HCT116 (cell line): ENCODE measurements around the gene LINGO3. TPM values are rescaled to one million over a fixed set of nuclear protein-coding genes. Genes with fewer than 3 reads are reported as not detected.

ENCODE experiments used
- ATAC-seq: fragments of 200-7000 bp; cut with Tn5 transposase; 2 replicates; pipeline ENCODE4 v1.9.1; 2020; ENCODE audit warnings: mild to moderate bottlenecking, moderate library complexity
- BruUV-seq: library from RNA; stranded (reverse); fragments of 400-500 nt; replicated peaks from 2 replicates; lab custom pipeline; 2021; lab: Mats Ljungman, UMichigan
- CTCF ChIA-PET: fragments of 300-600 bp; sonication (Branson Sonifier 250); formaldehyde crosslinking; loops from one replicate; lab custom pipeline; 2021; ENCODE audit warnings: antibody characterized with exemption; lab: Charles Lee
- POLR2A ChIA-PET: fragments of 300-600, 350-600 bp; sonication (Branson Sonifier 250); formaldehyde crosslinking; loops from one replicate; lab custom pipeline; 2021; ENCODE audit warnings: antibody characterized with exemption; lab: Charles Lee
- RAD21 ChIA-PET, 2 experiments: fragments of 300-600 bp; sonication (Branson Sonifier 250); formaldehyde crosslinking; loops; one replicate each; lab custom pipeline; 2023; ENCODE audit warnings: low total read pairs in 2 of 2; ENCODE audit not compliant: uncharacterized antibody in 2 of 2, unreplicated experiment in 2 of 2, low non-redundant PET in 1 of 2; lab: Charles Lee
- DNase-seq: peaks from one replicate; pipeline ENCODE4 v3.0.0-alpha.2; 2010; ENCODE audit warnings: low read depth, low spot score
- H2AFZ ChIP-seq: fragments of 200-600 bp; shearing (Covaris generic), sonication (generic); 2 replicates; pipeline ENCODE4 v1.6.1; 2017; ENCODE audit warnings: low read depth, mixed run types, mixed read lengths, antibody characterized with exemption, low read length; ENCODE audit not compliant: poor library complexity, severe bottlenecking
- H3K27ac ChIP-seq: 2 replicates; pipeline ENCODE4 v1.5.1; 2012; ENCODE audit warnings: low read depth, low read length
- H3K27me3 ChIP-seq: fragments of 200-600 bp; sonication (generic); 2 replicates; pipeline ENCODE4 v1.6.1; 2016; ENCODE audit warnings: mixed run types, low read length, mixed read lengths; ENCODE audit not compliant: insufficient read depth
- H3K36me3 ChIP-seq, 2 experiments: fragments of 200-500 bp in 1 of 2; fragments of 200-600 bp in 1 of 2; sonication (Bioruptor generic) in 1 of 2; sonication (generic) in 1 of 2; 2 replicates each; pipeline versions ENCODE4 v1.5.1 to v1.6.1; 2014 to 2016; ENCODE audit warnings: low read length in 2 of 2, inconsistent platforms in 1 of 2, mixed read lengths in 1 of 2, mixed run types in 1 of 2; ENCODE audit not compliant: insufficient read depth in 2 of 2, control insufficient read depth in 1 of 2
- H3K4me1 ChIP-seq, 2 experiments: fragments of 200-600 bp in 1 of 2; sonication (generic) in 1 of 2; 2 replicates each; pipeline versions ENCODE4 v1.5.1 to v1.6.1; 2012 to 2017; ENCODE audit warnings: low read length in 2 of 2, inconsistent platforms in 1 of 2, mild to moderate bottlenecking in 1 of 2, mixed read lengths in 1 of 2, mixed run types in 1 of 2, moderate library complexity in 1 of 2; ENCODE audit not compliant: insufficient read depth in 2 of 2, control insufficient read depth in 1 of 2
- H3K4me2 ChIP-seq: fragments of 200-600 bp; sonication (generic); 2 replicates; pipeline ENCODE4 v1.6.1; 2017; ENCODE audit warnings: mixed run types, low read length, mixed read lengths
- H3K4me3 ChIP-seq, 2 experiments: fragments of 200-600 bp in 1 of 2; sonication (generic) in 1 of 2; replicated peaks in 1 of 2; 2 replicates each; pipeline ENCODE4 v1.5.1; 2011 to 2016; ENCODE audit warnings: low read length in 2 of 2, control low read depth in 1 of 2, low read depth in 1 of 2, mild to moderate bottlenecking in 1 of 2, mixed read lengths in 1 of 2, mixed run types in 1 of 2
- H3K79me2 ChIP-seq: fragments of 200-600 bp; sonication (generic); 2 replicates; pipeline ENCODE4 v1.6.1; 2017; ENCODE audit warnings: mild to moderate bottlenecking, mixed run types, low read length, moderate library complexity, mixed read lengths; ENCODE audit not compliant: insufficient read depth
- H3K9ac ChIP-seq: fragments of 200-600 bp; sonication (generic); 2 replicates; pipeline ENCODE4 v1.6.1; 2016; ENCODE audit warnings: low read length, mixed read lengths
- H3K9me2 ChIP-seq: fragments of 200-600 bp; sonication (generic), shearing (Covaris generic); 2 replicates; pipeline ENCODE4 v1.6.1; 2017; ENCODE audit warnings: mixed run types, mild to moderate bottlenecking, moderate library complexity; ENCODE audit not compliant: insufficient read depth
- H3K9me3 ChIP-seq, 2 experiments: fragments of 200-500 bp in 1 of 2; fragments of 200-600 bp in 1 of 2; sonication (Bioruptor generic) in 1 of 2; sonication (generic) in 1 of 2; 2 replicates each; pipeline ENCODE4 v1.6.1; 2014 to 2017; ENCODE audit warnings: low read length in 2 of 2, mixed read lengths in 2 of 2, inconsistent platforms in 1 of 2, low read depth in 1 of 2, mild to moderate bottlenecking in 1 of 2, mixed run types in 1 of 2, moderate library complexity in 1 of 2; ENCODE audit not compliant: control insufficient read depth in 1 of 2, insufficient read depth in 1 of 2
- H4K20me1 ChIP-seq: fragments of 200-600 bp; sonication (generic), shearing (Covaris generic); 2 replicates; pipeline ENCODE4 v1.6.1; 2017; ENCODE audit warnings: mixed run types, mild to moderate bottlenecking, moderate library complexity; ENCODE audit not compliant: insufficient read depth
- CEBPB ChIP-seq: IDR thresholded peaks from 2 replicates; pipeline ENCODE4 v1.6.1; 2012; ENCODE audit warnings: low read depth
- POLR2A ChIP-seq: IDR thresholded peaks from 2 replicates; pipeline ENCODE4 v1.7.0; 2011; ENCODE audit warnings: borderline replicate concordance; ENCODE audit not compliant: insufficient read depth, insufficient read length; ENCODE audit errors: extremely low read depth
- POLR2AphosphoS5 ChIP-seq: IDR thresholded peaks from 2 replicates; pipeline ENCODE4 v1.6.1; 2011; ENCODE audit warnings: mild to moderate bottlenecking, low read depth, low read length, moderate library complexity
- SP1 ChIP-seq: IDR thresholded peaks from 2 replicates; pipeline ENCODE4 v1.6.1; 2012; ENCODE audit warnings: low read depth
- TCF7L2 ChIP-seq: IDR thresholded peaks from 2 replicates; pipeline ENCODE4 v1.7.0; 2011; ENCODE audit warnings: borderline replicate concordance, inconsistent platforms; ENCODE audit not compliant: insufficient read depth, insufficient read length; ENCODE audit errors: extremely low read depth
- ZFX ChIP-seq: fragments of 450-650 bp; IDR thresholded peaks from 2 replicates; pipeline ENCODE4 v1.6.1; 2017
- intact Hi-C: fragments of 100-400 bp; cut with micrococcal nuclease; formaldehyde crosslinking; loops from 2 replicates; pipeline ENCODE4 v1.10.0; 2022
- total RNA-seq: library from RNA; stranded (reverse); gene quantifications from one replicate; pipeline ENCODE4 v1.2.1, GENCODE V29; 2021; ENCODE audit not compliant: unreplicated experiment
- TF ChIP-seq, protein P1 (sequence below), 3 experiments: fragments of 200-600 bp in 1 of 3; sonication (generic) in 1 of 3; IDR thresholded peaks in 2 of 3; conservative IDR thresholded peaks in 1 of 3; 2 replicates each; pipeline ENCODE4 v1.5.1; 2012 to 2017; ENCODE audit warnings: low read depth in 2 of 3, low read length in 2 of 3, antibody characterized with exemption in 1 of 3, borderline replicate concordance in 1 of 3, control low read depth in 1 of 3, mild to moderate bottlenecking in 1 of 3, mixed read lengths in 1 of 3, mixed run types in 1 of 3, moderate library complexity in 1 of 3; ENCODE audit not compliant: insufficient read depth in 1 of 3
- TF ChIP-seq, protein P2 (sequence below): IDR thresholded peaks from 2 replicates; pipeline ENCODE4 v1.6.1; 2012

The LINGO3 gene
- total RNA-seq, 1 experiment from 2014 or later, result not detected

GRCh38 chr19:2274185-2274711, 33.7 kb downstream of the LINGO3 start:
- BruUV-seq, result no TSS peak
- no peaks in the 10 kb centered on the region for H3K27me3 ChIP-seq
- H3K9me2 ChIP-seq, result no peaks in the 10 kb centered on the region
- ChIA-PET POLR2A (interaction anchor here (0.8 kb wide), 1 partner anchor 111 kb away, joined by 6 read pairs; no protein-coding TSS in a partner anchor), CTCF (interaction anchor here (0.9 to 1.9 kb wide), 4 partner anchors 8 to 337 kb away, joined by 3 to 10 read pairs (median 4); no protein-coding TSS in a partner anchor), RAD21 (interaction anchor here in 1 of 2 experiments (0.6 kb wide), 1 partner anchor 114 kb away, joined by 4 read pairs; no protein-coding TSS in a partner anchor)
- peak overlapping the region; percentile 68 for H3K4me2 ChIP-seq
- peaks cover 9 to 52% of the 10 kb centered on the region in 2 experiments for H3K4me1 ChIP-seq
- TF ChIP-seq, protein P1, sequence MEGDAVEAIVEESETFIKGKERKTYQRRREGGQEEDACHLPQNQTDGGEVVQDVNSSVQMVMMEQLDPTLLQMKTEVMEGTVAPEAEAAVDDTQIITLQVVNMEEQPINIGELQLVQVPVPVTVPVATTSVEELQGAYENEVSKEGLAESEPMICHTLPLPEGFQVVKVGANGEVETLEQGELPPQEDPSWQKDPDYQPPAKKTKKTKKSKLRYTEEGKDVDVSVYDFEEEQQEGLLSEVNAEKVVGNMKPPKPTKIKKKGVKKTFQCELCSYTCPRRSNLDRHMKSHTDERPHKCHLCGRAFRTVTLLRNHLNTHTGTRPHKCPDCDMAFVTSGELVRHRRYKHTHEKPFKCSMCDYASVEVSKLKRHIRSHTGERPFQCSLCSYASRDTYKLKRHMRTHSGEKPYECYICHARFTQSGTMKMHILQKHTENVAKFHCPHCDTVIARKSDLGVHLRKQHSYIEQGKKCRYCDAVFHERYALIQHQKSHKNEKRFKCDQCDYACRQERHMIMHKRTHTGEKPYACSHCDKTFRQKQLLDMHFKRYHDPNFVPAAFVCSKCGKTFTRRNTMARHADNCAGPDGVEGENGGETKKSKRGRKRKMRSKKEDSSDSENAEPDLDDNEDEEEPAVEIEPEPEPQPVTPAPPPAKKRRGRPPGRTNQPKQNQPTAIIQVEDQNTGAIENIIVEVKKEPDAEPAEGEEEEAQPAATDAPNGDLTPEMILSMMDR (IDR thresholded peaks at IDR 0.05 in 2 of 3, conservative IDR thresholded peaks at IDR 0.05 in 1 of 3; ENCODE audit: borderline replicate concordance in 1 of 3, insufficient read depth in 1 of 3, low read depth in 2 of 3, low read length in 2 of 3), result no peak
- no peak for TF ChIP-seq POLR2AphosphoS5
- TF ChIP-seq POLR2A, result no peak
- TF ChIP-seq TCF7L2, result no peak
- TF ChIP-seq ZFX, result no peak
- TF ChIP-seq, protein P2, sequence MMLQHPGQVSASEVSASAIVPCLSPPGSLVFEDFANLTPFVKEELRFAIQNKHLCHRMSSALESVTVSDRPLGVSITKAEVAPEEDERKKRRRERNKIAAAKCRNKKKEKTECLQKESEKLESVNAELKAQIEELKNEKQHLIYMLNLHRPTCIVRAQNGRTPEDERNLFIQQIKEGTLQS, result no peak
- no peak for TF ChIP-seq SP1
- TF ChIP-seq CEBPB, result no peak
- peak overlapping the region; percentile 66 for H3K27ac ChIP-seq
- H3K9me3 ChIP-seq, result no peaks in the 10 kb centered on the region
- peaks cover 14 to 28% of the 10 kb centered on the region in 2 experiments; a peak in 2 of 4 replicates for H3K36me3 ChIP-seq
- no peak overlapping the region for H2AFZ ChIP-seq
- peaks cover 18% of the 10 kb centered on the region; the same call in 1 of the 2 replicates for H4K20me1 ChIP-seq
- H3K79me2 ChIP-seq, result peaks cover 51% of the 10 kb centered on the region
- intact Hi-C loops, result no loop called here
- peak overlapping the region in 1 of 2 experiments; percentile 38; a peak in 1 of 4 replicates for H3K4me3 ChIP-seq
- H3K9ac ChIP-seq, result peak overlapping the region; percentile 52
- ATAC-seq (no peak), DNase-seq (no peak)
